Ovary (tissue), 9 donors: ENCODE data around the gene MAML2. TPM values are rescaled to one million over a fixed set of nuclear protein-coding genes. Genes with fewer than 3 reads are reported as not detected.

ENCODE experiments used
- DNase-seq, 5 donors: peaks; one replicate each; pipeline ENCODE4 v3.0.0-alpha.2; 2019 to 2020
- H3K27ac ChIP-seq, 2 donors: fragments of 200-600 bp; one replicate each; pipeline versions ENCODE4 v1.5.1 to v1.8.0; 2019 to 2022
- H3K27me3 ChIP-seq: fragments of 200-600 bp; one replicate; pipeline ENCODE4 v1.8.0; 2022
- H3K36me3 ChIP-seq: fragments of 200-600 bp; sonication (generic); one replicate; pipeline ENCODE4 v1.5.1; 2019
- H3K4me1 ChIP-seq: one replicate; pipeline ENCODE4 v1.8.1; 2013; ENCODE audit warnings: mild to moderate bottlenecking, moderate library complexity; ENCODE audit not compliant: insufficient read depth
- H3K4me3 ChIP-seq: fragments of 200-600 bp; sonication (generic); one replicate; pipeline ENCODE4 v1.5.1; 2017
- H3K9me3 ChIP-seq, 2 donors: fragments of 200-600 bp in 1 of 2; sonication (generic) in 1 of 2; one replicate each; pipeline versions ENCODE4 v1.5.1 to v1.8.1; 2013 to 2019; ENCODE audit warnings: mild to moderate bottlenecking in 1 of 2, moderate library complexity in 1 of 2
- EP300 ChIP-seq: sonication (generic); formaldehyde crosslinking; IDR thresholded peaks from one replicate; pipeline ENCODE4 v1.6.1; 2017; ENCODE audit warnings: antibody characterized with exemption
- POLR2A ChIP-seq: fragments of 450-650 bp; IDR thresholded peaks from one replicate; pipeline ENCODE4 v1.6.1; 2017; ENCODE audit warnings: antibody characterized with exemption, mild to moderate bottlenecking, moderate library complexity
- WGBS, 3 donors: extraction: QIAGEN DNeasy Blood & Tissue Kit in 1 of 3; methylation state at CpG; one replicate each; pipeline versions ENCODE4 v1.1.5 to v1.1.7; 2013 to 2017; 5-methylcytosine and 5-hydroxymethylcytosine counted together
- intact Hi-C, 4 donors: fragments of 100-400 bp; cut with DNase I; formaldehyde crosslinking; loops; one replicate each; pipeline versions ENCODE4 v1.11.0 to v1.15.1; 2022 to 2023
- polyA plus RNA-seq, 2 donors: library from polyadenylated mRNA; stranded (reverse); fragments of 200-250 nt in 1 of 2; fragments of 350-450 nt in 1 of 2; fragmentation: Illumina TruSeq in 1 of 2; extraction: RNeasy Lipid Tissue Mini Kit (QIAGEN cat#74804) in 1 of 2; gene quantifications; one replicate each; pipeline ENCODE4 v1.2.3, GENCODE V29; 2013 to 2014
- total RNA-seq, 7 donors: library from RNA; depleted of rRNA in 2 of 7; stranded (reverse); fragments of >200 nt in 2 of 7; fragmentation: NEBNext Ultra II Directional in 3 of 7; extraction: Animal tissue kit (Norgen Biotek cat#: 25700) in 3 of 7; gene quantifications; one replicate each; pipeline versions ENCODE4 v1.1.0 to v1.2.4, GENCODE V29; 2016 to 2023
- TF ChIP-seq, protein P1 (sequence below), 3 donors: fragments of 450-650 bp in 2 of 3; fragments of 200-600 bp in 1 of 3; IDR thresholded peaks; one replicate each; pipeline versions ENCODE4 v1.5.1 to v1.8.0; 2016 to 2022; ENCODE audit warnings: antibody characterized with exemption in 3 of 3, mild to moderate bottlenecking in 1 of 3
- donor health status: DM: no; HTN: no; CAD: no; lungs with moderate emphysema.
- donor health status: DM: no; HTN: no; CAD: no.
- donor health status: Bipolar disorder and iron deficiency.
- donor health status: DM: yes; HTN: yes; CAD: no.
- donor health status: DM: no; HTN: no; CAD: no.
- donor health status: DM: yes; HTN: yes; CAD: no.

The MAML2 gene
- total and polyA plus RNA-seq, 9 donors = 7.3 to 17.5 (median 14.6) TPM

DNA sequence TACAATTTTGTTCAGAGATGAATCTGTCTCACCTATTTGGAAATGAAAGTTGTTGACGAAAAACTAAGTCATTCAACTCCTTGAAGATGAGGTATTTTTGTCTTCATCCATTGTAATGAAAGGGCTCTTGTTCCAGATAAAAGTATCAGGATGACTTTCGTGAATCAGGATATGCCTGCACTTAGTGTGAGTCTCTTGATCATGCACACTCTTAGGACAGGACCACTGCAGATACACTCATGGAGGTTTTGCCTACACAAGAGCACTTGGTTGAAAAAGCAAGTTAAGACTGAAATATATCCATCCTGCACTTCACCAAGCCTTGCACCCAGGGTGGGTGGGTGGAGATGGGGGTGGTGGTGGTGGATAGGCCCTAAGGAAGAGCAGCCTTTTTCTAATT is 298.2 kb downstream of the MAML2 start:
- Histone ChIP-seq H3K4me1 (peaks cover 6% of the 10 kb centered on the region), H3K4me3 (no peak overlapping the region), H3K27me3 (no peaks in the 10 kb centered on the region), H3K27ac (no peak overlapping the region), H3K36me3 (no peaks in the 10 kb centered on the region), H3K9me3 (no peaks in the 10 kb centered on the region)
- DNase-seq = no peak
- no peak for TF ChIP-seq EP300
- TF ChIP-seq, protein P1, sequence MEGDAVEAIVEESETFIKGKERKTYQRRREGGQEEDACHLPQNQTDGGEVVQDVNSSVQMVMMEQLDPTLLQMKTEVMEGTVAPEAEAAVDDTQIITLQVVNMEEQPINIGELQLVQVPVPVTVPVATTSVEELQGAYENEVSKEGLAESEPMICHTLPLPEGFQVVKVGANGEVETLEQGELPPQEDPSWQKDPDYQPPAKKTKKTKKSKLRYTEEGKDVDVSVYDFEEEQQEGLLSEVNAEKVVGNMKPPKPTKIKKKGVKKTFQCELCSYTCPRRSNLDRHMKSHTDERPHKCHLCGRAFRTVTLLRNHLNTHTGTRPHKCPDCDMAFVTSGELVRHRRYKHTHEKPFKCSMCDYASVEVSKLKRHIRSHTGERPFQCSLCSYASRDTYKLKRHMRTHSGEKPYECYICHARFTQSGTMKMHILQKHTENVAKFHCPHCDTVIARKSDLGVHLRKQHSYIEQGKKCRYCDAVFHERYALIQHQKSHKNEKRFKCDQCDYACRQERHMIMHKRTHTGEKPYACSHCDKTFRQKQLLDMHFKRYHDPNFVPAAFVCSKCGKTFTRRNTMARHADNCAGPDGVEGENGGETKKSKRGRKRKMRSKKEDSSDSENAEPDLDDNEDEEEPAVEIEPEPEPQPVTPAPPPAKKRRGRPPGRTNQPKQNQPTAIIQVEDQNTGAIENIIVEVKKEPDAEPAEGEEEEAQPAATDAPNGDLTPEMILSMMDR (IDR thresholded peaks at IDR 0.05) = no peak
- no peak for TF ChIP-seq POLR2A
- intact Hi-C loops = loop anchor here in 1 of 4 donors (10.0 kb wide), 1 partner anchor 200 kb away; no protein-coding TSS in a partner anchor
- 94 to 97% (median 96%) methylated on average over 2 of the region's 2 CpGs for WGBS, 3 donors

DNA sequence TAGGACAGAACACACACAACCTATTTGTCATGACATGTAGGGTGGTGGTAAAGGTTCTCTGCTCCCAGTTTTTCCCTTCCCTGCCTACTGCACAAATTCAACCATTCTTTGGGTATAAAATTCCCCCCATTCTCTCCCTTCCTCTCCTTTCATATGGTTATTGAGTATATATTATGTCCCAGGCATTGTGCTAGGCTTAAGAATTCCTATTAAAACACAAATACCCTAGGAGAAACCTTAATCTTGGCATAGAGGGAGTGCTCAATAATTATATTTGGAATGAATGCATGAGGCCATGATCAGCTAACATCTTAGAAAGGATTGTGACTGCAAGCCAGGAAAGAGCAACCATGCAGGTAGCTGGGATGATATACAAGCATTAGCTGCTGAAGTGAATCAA is 298.7 kb downstream of the MAML2 start:
- TF ChIP-seq, protein P1 (IDR thresholded peaks at IDR 0.05) = no peak
- TF ChIP-seq POLR2A (no peak), EP300 (no peak)
- no peak for DNase-seq
- Histone ChIP-seq H3K36me3 (no peaks in the 10 kb centered on the region), H3K9me3 (no peaks in the 10 kb centered on the region), H3K4me3 (no peak overlapping the region), H3K4me1 (peaks cover 6% of the 10 kb centered on the region), H3K27ac (no peak overlapping the region), H3K27me3 (no peaks in the 10 kb centered on the region)
- intact Hi-C loops = loop anchor here in 1 of 4 donors (10.0 kb wide), 1 partner anchor 200 kb away; no protein-coding TSS in a partner anchor

DNA sequence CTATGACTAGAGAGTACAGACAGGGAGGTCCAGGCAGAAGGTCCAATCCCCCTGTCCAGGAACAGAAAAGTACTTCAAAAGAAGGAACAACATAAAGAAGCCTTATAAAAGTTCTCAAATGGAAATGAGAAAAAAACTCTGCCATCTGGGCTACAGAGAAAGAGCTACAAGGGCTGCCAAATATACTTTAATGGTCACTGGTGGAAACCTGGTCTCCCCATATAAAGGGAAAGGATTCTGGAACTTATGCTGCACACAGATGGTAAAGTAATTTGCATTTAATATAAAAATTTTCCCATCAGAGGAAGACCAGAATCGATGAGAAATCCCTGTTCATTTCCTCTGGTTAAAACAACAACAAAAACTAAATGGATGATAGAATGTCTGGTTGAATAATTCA is 299.7 kb downstream of the MAML2 start:
- H3K27me3 ChIP-seq = no peaks in the 10 kb centered on the region
- TF ChIP-seq POLR2A (no peak), EP300 (no peak)
- TF ChIP-seq, protein P1 (IDR thresholded peaks at IDR 0.05) = no peak
- H3K4me1 ChIP-seq = peaks cover 6% of the 10 kb centered on the region
- H3K36me3 ChIP-seq = no peaks in the 10 kb centered on the region
- H3K9me3 ChIP-seq = no peaks in the 10 kb centered on the region
- no peak overlapping the region for H3K4me3 ChIP-seq
- H3K27ac ChIP-seq = no peak overlapping the region
- WGBS, 3 donors = 59 to 88% (median 82%) methylated on average over 1 of the region's 1 CpG
- intact Hi-C loops = loop anchor here in 1 of 4 donors (10.0 kb wide), 1 partner anchor 198 kb away; no protein-coding TSS in a partner anchor
- DNase-seq = no peak

DNA sequence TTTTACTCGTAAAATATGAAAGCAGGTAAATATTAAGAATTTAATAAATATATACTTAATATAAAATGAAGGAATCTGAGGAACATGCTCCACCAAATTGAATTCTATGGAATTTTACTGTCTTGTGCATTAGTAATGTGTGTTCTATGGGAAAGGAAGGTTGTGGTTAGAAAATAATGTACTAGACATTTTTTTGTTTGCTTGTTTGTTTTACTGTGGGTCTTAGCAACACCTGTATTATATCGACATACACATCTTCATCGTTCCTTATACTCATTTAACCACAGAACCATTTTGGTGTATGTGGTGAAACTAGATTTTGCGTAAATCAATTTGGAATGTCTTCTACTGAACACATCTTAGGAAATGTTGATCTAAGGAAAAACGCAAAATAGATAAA is 304.9 kb downstream of the MAML2 start:
- Histone ChIP-seq H3K27ac (no peak overlapping the region), H3K36me3 (no peaks in the 10 kb centered on the region), H3K27me3 (no peaks in the 10 kb centered on the region), H3K4me1 (no peaks in the 10 kb centered on the region), H3K9me3 (no peaks in the 10 kb centered on the region), H3K4me3 (no peak overlapping the region)
- DNase-seq = no peak
- intact Hi-C loops = no loop called here
- TF ChIP-seq EP300 = no peak
- TF ChIP-seq, protein P1 (IDR thresholded peaks at IDR 0.05) = no peak
- no peak for TF ChIP-seq POLR2A
- 68 to 92% (median 80%) methylated on average over 5 of the region's 5 CpGs for WGBS, 3 donors
